K562 (cell line): Measurements from ENCODE around the gene OR4K2. TPM values are rescaled to one million over a fixed set of nuclear protein-coding genes. Genes with fewer than 3 reads are reported as not detected.

Experiments used
- ATAC-seq: fragments of 200-7000 bp; cut with Tn5 transposase; 3 replicates; pipeline ENCODE4 v1.9.1; 2020; ENCODE audit warnings: moderate library complexity
- BruUV-seq: library from RNA; stranded (reverse); fragments of 400-500 nt; replicated peaks from 2 replicates; lab custom pipeline; 2021; lab: Mats Ljungman, UMichigan
- CTCF ChIA-PET: fragments of 300-600 bp; formaldehyde crosslinking; extraction: SDS; loops from one replicate; lab custom pipeline; 2021; ENCODE audit warnings: low intra/inter-chr PET ratio; lab: Yijun Ruan, JAX
- POLR2A ChIA-PET: fragments of 300-600, 350-650 bp; sonication (Branson Sonifier 250); formaldehyde crosslinking; extraction: SDS; loops from one replicate; lab custom pipeline; 2021; ENCODE audit warnings: antibody characterized with exemption, inconsistent platforms; lab: Yijun Ruan, JAX
- DNase-seq, 4 experiments: peaks; one replicate each; pipeline versions ENCODE4 v3.0.0 to v3.0.0-alpha.2; 2011 to 2018; ENCODE audit warnings: low spot score in 3 of 4, mixed read lengths in 3 of 4; ENCODE audit errors: extremely low read depth in 1 of 4
- FAIRE-seq: peaks from 2 replicates; lab custom pipeline; 2011; peaks lifted over from hg19 to GRCh38; lab: Jason Lieb, UNC
- H2AFZ ChIP-seq: 2 replicates; pipeline ENCODE4 v1.6.0; 2011; ENCODE audit warnings: low read depth, low read length, control low read depth, inconsistent platforms
- H3K27ac ChIP-seq: fragments of 200-600 bp; 3 replicates; pipeline ENCODE4 v1.8.0; 2011; ENCODE audit warnings: low read depth, mild to moderate bottlenecking, control low read depth, inconsistent platforms, low read length, moderate library complexity, mixed read lengths; ENCODE audit errors: extremely low read depth
- H3K27me3 ChIP-seq, 2 experiments: fragments of 300-600 bp in 1 of 2; 2 replicates in 1 of 2; 3 replicates in 1 of 2; pipeline versions ENCODE4 v1.6.0 to v1.8.0; 2011; ENCODE audit warnings: inconsistent platforms in 2 of 2, low read length in 2 of 2, mild to moderate bottlenecking in 1 of 2, mixed read lengths in 1 of 2, moderate library complexity in 1 of 2; ENCODE audit not compliant: control insufficient read depth in 2 of 2, insufficient read depth in 2 of 2
- H3K36me3 ChIP-seq: fragments of 300-600 bp; 3 replicates; pipeline ENCODE4 v1.8.0; 2011; ENCODE audit warnings: mild to moderate bottlenecking, low read length, inconsistent platforms; ENCODE audit not compliant: control insufficient read depth, insufficient read depth
- H3K4me1 ChIP-seq, 2 experiments: fragments of 200-600 bp in 1 of 2; replicated peaks in 1 of 2; 2 replicates in 1 of 2; 3 replicates in 1 of 2; pipeline versions ENCODE4 v1.5.1 to v1.8.0; 2011; ENCODE audit warnings: inconsistent platforms in 2 of 2, low read length in 2 of 2, mild to moderate bottlenecking in 1 of 2, mixed read lengths in 1 of 2, moderate library complexity in 1 of 2; ENCODE audit not compliant: control insufficient read depth in 2 of 2, insufficient read depth in 2 of 2
- H3K4me2 ChIP-seq: 2 replicates; pipeline ENCODE4 v1.6.1; 2011; ENCODE audit warnings: low read length, control low read depth, inconsistent platforms, mixed read lengths; ENCODE audit not compliant: insufficient read depth
- H3K4me3 ChIP-seq: fragments of 200-600 bp; sonication (generic), shearing (Covaris generic); 2 replicates; pipeline ENCODE4 v1.5.1; 2016; ENCODE audit warnings: control low read depth, inconsistent platforms
- H3K79me2 ChIP-seq: fragments of 200-600 bp; 3 replicates; pipeline ENCODE4 v1.8.0; 2011; ENCODE audit warnings: low read length, inconsistent platforms; ENCODE audit not compliant: control insufficient read depth, insufficient read depth
- H3K9ac ChIP-seq, 2 experiments: 2 replicates each; pipeline versions ENCODE4 v1.6.0 to v1.6.1; 2011; ENCODE audit warnings: low read depth in 2 of 2, low read length in 2 of 2, control low read depth in 1 of 2, inconsistent platforms in 1 of 2, mild to moderate bottlenecking in 1 of 2, mixed read lengths in 1 of 2; ENCODE audit not compliant: insufficient read depth in 1 of 2
- H3K9me1 ChIP-seq: one replicate; pipeline ENCODE4 v1.6.0; 2011; ENCODE audit warnings: inconsistent platforms, mild to moderate bottlenecking, low read length, moderate library complexity; ENCODE audit not compliant: control insufficient read depth, insufficient read depth
- H3K9me3 ChIP-seq: replicated peaks from 2 replicates; pipeline ENCODE4 v1.5.1; 2011; ENCODE audit warnings: low read depth, low read length, inconsistent platforms; ENCODE audit not compliant: control insufficient read depth, insufficient read depth
- H4K20me1 ChIP-seq: replicated peaks from 2 replicates; pipeline ENCODE4 v1.6.1; 2011; ENCODE audit warnings: low read length, inconsistent platforms, mixed read lengths; ENCODE audit not compliant: control insufficient read depth, insufficient read depth
- CBX5 ChIP-seq: IDR thresholded peaks from 2 replicates; pipeline ENCODE4 v1.6.1; 2014; ENCODE audit warnings: low read depth, borderline replicate concordance
- FOXA1 ChIP-seq: fragments of 450-650 bp; IDR thresholded peaks from 2 replicates; pipeline ENCODE4 v1.6.1; 2016; ENCODE audit warnings: mild to moderate bottlenecking, borderline replicate concordance
- KDM1A ChIP-seq, 2 experiments: fragments of 450-650 bp; IDR thresholded peaks; 2 replicates each; pipeline ENCODE4 v1.6.1; 2016; ENCODE audit warnings: mild to moderate bottlenecking in 2 of 2
- KLF1 ChIP-seq: fragments of 450-650 bp; IDR thresholded peaks from 2 replicates; pipeline ENCODE4 v1.6.1; 2016; ENCODE audit warnings: missing genetic modification characterization, missing compliant biosample characterization
- MCM5 ChIP-seq: fragments of 450-650 bp; IDR thresholded peaks from 2 replicates; pipeline ENCODE4 v1.6.1; 2016; ENCODE audit warnings: low read depth
- POLR2G ChIP-seq: fragments of 200-400 bp; formaldehyde crosslinking; IDR thresholded peaks from 2 replicates; pipeline ENCODE4 v1.6.1; 2017; ENCODE audit warnings: low read depth, mild to moderate bottlenecking, antibody characterized with exemption, low read length, moderate library complexity
- SREBF1 ChIP-seq: fragments of 150-350 bp; IDR thresholded peaks from 2 replicates; pipeline ENCODE4 v1.6.1; 2014; ENCODE audit warnings: antibody characterized with exemption, low read depth, low read length, borderline replicate concordance
- SRSF3 ChIP-seq: fragments of 200-400 bp; formaldehyde crosslinking; IDR thresholded peaks from 2 replicates; pipeline ENCODE4 v1.6.1; 2016; ENCODE audit warnings: mild to moderate bottlenecking, low read length, moderate library complexity; ENCODE audit not compliant: insufficient read depth
- TAF7 ChIP-seq: fragments of 450-650 bp; IDR thresholded peaks from 2 replicates; pipeline ENCODE4 v1.6.1; 2016; ENCODE audit warnings: missing genetic modification characterization, missing compliant biosample characterization
- TEAD4 ChIP-seq, 2 experiments: sonication (generic) in 1 of 2; formaldehyde crosslinking in 1 of 2; IDR thresholded peaks; 2 replicates each; pipeline versions ENCODE4 v1.6.1 to v1.8.0; 2012 to 2022; ENCODE audit warnings: borderline replicate concordance in 1 of 2, inconsistent platforms in 1 of 2, low read length in 1 of 2, mild to moderate bottlenecking in 1 of 2, missing genetic modification reagents in 1 of 2
- ZNF583 ChIP-seq: fragments of 250-450 bp; sonication (Bioruptor Pico); IDR thresholded peaks from 2 replicates; pipeline ENCODE4 v1.4.0; 2020
- WGBS: fragments of 100-300 bp; shearing (Covaris generic); methylation state at CpG from one replicate; pipeline ENCODE4 v1.1.6; 2016; ENCODE audit warnings: low coverage, mixed read lengths; ENCODE audit not compliant: insufficient coverage; ENCODE audit errors: missing lambda C conversion rate; 5-methylcytosine and 5-hydroxymethylcytosine counted together
- in situ Hi-C: fragments of 300-500 bp; cut with MboI; formaldehyde crosslinking; loops from 4 replicates; pipeline ENCODE4 v1.15.0; 2018; ENCODE audit warnings: inconsistent platforms, mixed read lengths
- intact Hi-C: fragments of 100-400 bp; cut with micrococcal nuclease; formaldehyde crosslinking; loops from 2 replicates; pipeline ENCODE4 v1.14.2; 2022
- polyA plus RNA-seq, 8 experiments: library from polyadenylated mRNA; depleted of rRNA in 4 of 8; stranded (reverse) in 5 of 8; unstranded in 3 of 8; fragments of >200 nt; fragmentation: Nextera tagmentation in 2 of 8; fragmentation: Illumina TruSeq in 1 of 8; extraction: Ambion mirVana in 2 of 8; extraction: Trizol in 1 of 8; gene quantifications; 2 replicates each; pipeline versions ENCODE4 v1.2.1 to v1.2.3, GENCODE V29; 2011 to 2014; ENCODE audit warnings: inconsistent platforms in 1 of 8, missing spikeins in 1 of 8
- total RNA-seq, 7 experiments: library from RNA; depleted of rRNA in 6 of 7; stranded (reverse); fragments of >200 nt in 6 of 7; fragmentation: Illumina TruSeq in 2 of 7; extraction: Trizol in 2 of 7; gene quantifications; 2 replicates each; pipeline versions ENCODE4 v1.2.1 to v1.2.3, GENCODE V29; 2011 to 2021; ENCODE audit warnings: low replicate concordance in 1 of 7
- TF ChIP-seq, protein P1 (sequence below): sonication (generic); formaldehyde crosslinking; IDR thresholded peaks from 2 replicates; pipeline ENCODE4 v1.9.0; 2022; ENCODE audit warnings: mild to moderate bottlenecking, missing genetic modification reagents
- TF ChIP-seq, protein P2 (sequence below), 2 experiments: fragments of 250-450 bp in 1 of 2; fragments of 450-650 bp in 1 of 2; sonication (Bioruptor Pico) in 1 of 2; IDR thresholded peaks; 2 replicates each; pipeline versions ENCODE4 v1.6.1 to v1.8.0; 2016 to 2021; ENCODE audit warnings: mild to moderate bottlenecking in 2 of 2, moderate library complexity in 2 of 2, missing compliant biosample characterization in 1 of 2, missing genetic modification characterization in 1 of 2
- TF ChIP-seq, protein P3 (sequence below): fragments of 250-450 bp; sonication (Bioruptor Pico); IDR thresholded peaks from 2 replicates; pipeline ENCODE4 v1.5.0; 2021

The OR4K2 gene
- total and polyA plus RNA-seq, 9 of the 15 experiments (the other 6 are each of a cell fraction or from before 2014, with no cell fraction given): not detected

DNA sequence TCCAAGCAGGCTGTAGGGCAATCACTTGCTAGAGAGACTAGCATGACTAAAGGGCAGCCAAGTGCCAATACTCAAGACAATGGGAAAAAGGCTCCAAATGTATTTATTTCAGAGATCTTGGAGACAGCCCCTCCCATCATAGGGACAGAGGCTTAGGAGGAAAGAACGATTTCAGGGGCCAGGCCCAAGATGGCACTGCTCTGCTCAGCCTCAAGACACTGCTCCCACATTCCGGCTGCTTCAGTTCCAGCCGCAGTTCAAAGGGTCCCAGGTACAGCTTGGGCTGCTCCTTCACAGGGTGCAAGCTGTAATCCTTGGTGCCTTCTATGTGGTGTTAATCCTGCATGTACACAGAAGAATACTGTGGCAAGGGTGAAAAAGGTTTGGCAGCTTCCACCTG is 26.1 kb downstream of the OR4K2 start:
- Histone ChIP-seq H3K9me3 (no peaks in the 10 kb centered on the region), H3K27ac (no peak overlapping the region), H3K4me2 (no peak overlapping the region), H3K4me3 (no peak overlapping the region)
- intact Hi-C loops: no loop called here
- in situ Hi-C loops: no loop called here
- FAIRE-seq: no peak
- TF ChIP-seq, protein P1, sequence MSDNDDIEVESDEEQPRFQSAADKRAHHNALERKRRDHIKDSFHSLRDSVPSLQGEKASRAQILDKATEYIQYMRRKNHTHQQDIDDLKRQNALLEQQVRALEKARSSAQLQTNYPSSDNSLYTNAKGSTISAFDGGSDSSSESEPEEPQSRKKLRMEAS: no peak
- TF ChIP-seq, protein P2, sequence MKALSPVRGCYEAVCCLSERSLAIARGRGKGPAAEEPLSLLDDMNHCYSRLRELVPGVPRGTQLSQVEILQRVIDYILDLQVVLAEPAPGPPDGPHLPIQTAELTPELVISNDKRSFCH (CRISPR knock-in tag; IDR thresholded peaks at IDR 0.05): no peak
- TF ChIP-seq, protein P2 (tag; IDR thresholded peaks at IDR 0.05): no peak
- TF ChIP-seq, all 486 proteins: peak for 0
- Histone ChIP-seq H3K9me1 (no peaks in the 10 kb centered on the region), H3K4me1 (no peaks in the 10 kb centered on the region), H3K36me3 (no peaks in the 10 kb centered on the region), H3K27me3 (no peaks in the 10 kb centered on the region), H3K79me2 (no peaks in the 10 kb centered on the region), H3K9ac (no peak overlapping the region), H4K20me1 (no peaks in the 10 kb centered on the region), H2AFZ (no peak overlapping the region)
- no TSS peak for BruUV-seq
- no peak for ATAC-seq
- WGBS: 18% methylated on average over 3 of the region's 3 CpGs
- no peak for DNase-seq
- POLR2A ChIA-PET: no interaction called here
- CTCF ChIA-PET: no interaction called here

DNA sequence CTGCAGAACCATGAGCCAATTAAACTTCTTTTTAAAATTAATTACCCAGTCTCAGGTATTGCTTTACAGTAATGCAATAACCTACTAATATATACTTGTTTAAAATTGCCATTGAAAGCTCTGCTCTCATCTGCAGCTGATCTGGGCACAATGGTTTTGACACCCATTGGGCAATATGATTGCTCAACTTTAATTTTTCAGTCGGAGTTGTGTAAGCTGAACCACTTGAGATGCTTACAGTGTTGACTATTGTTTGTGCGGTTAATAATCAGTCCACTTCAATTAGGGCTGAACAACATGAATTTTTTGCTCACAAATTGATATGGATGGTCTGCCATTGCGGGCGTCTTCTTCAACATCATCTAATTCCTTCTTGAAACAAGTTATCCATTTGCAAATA is 27.5 kb downstream of the OR4K2 start:
- BruUV-seq: no TSS peak
- FAIRE-seq: no peak
- TF ChIP-seq, protein P3, sequence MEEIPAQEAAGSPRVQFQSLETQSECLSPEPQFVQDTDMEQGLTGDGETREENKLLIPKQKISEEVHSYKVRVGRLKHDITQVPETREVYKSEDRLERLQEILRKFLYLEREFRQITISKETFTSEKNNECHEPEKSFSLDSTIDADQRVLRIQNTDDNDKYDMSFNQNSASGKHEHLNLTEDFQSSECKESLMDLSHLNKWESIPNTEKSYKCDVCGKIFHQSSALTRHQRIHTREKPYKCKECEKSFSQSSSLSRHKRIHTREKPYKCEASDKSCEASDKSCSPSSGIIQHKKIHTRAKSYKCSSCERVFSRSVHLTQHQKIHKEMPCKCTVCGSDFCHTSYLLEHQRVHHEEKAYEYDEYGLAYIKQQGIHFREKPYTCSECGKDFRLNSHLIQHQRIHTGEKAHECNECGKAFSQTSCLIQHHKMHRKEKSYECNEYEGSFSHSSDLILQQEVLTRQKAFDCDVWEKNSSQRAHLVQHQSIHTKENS (CRISPR knock-in tag): no peak
- TF ChIP-seq SREBF1 (no peak), KLF1 (tag) (no peak), KDM1A (IDR thresholded peaks at IDR 0.05) (no peak), SRSF3 (no peak), ZNF583 (CRISPR knock-in tag) (no peak), TEAD4 (IDR thresholded peaks at IDR 0.05; ENCODE audit: low read length) (no peak), TEAD4 (CRISPR knock-in tag; IDR thresholded peaks at IDR 0.05; ENCODE audit: borderline replicate concordance) (no peak), POLR2G (no peak), MCM5 (no peak), FOXA1 (no peak), CBX5 (no peak), TAF7 (tag) (no peak)

More for the DNA sequence above, 27.5 kb downstream of the OR4K2 start:
- Histone ChIP-seq H3K9ac (no peak overlapping the region), H3K79me2 (no peaks in the 10 kb centered on the region), H3K4me1 (no peaks in the 10 kb centered on the region), H3K27ac (no peak overlapping the region), H2AFZ (no peak overlapping the region), H3K9me1 (no peaks in the 10 kb centered on the region), H3K27me3 (no peaks in the 10 kb centered on the region), H4K20me1 (no peaks in the 10 kb centered on the region), H3K4me2 (no peak overlapping the region), H3K4me3 (no peak overlapping the region), H3K36me3 (no peaks in the 10 kb centered on the region), H3K9me3 (no peaks in the 10 kb centered on the region)
- in situ Hi-C loops (no loop called here), intact Hi-C loops (no loop called here)
- no peak for ATAC-seq
- ChIA-PET POLR2A (no interaction called here), CTCF (no interaction called here)
- WGBS: 13% methylated on average over 4 of the region's 4 CpGs
- DNase-seq: no peak
